Natural killer cell (primary cell): ENCODE measurements around the gene DERL3. TPM values are rescaled to one million over a fixed set of nuclear protein-coding genes. Genes with fewer than 3 reads are reported as not detected.

Experiments used
- ATAC-seq, 3 donors: fragments of 150-1000 bp in 2 of 3; fragments of 200-7000 bp in 1 of 3; cut with Tn5 transposase; 1 replicate in 1 of 3; 2 replicates in 2 of 3; pipeline ENCODE4 v1.10.0; 2021; ENCODE audit warnings: mild to moderate bottlenecking in 2 of 3, moderate library complexity in 2 of 3
- DNase-seq, 2 donors: peaks; one replicate each; pipeline versions ENCODE4 v3.0.0 to v3.0.0-alpha.2; 2013 to 2021; ENCODE audit warnings: mixed read lengths in 1 of 2
- H3K27ac ChIP-seq: one replicate; pipeline ENCODE4 v1.5.1; 2013; ENCODE audit warnings: mild to moderate bottlenecking, low read length
- H3K27me3 ChIP-seq: one replicate; pipeline ENCODE4 v1.6.1; 2013; ENCODE audit warnings: low read length; ENCODE audit not compliant: control insufficient read depth, insufficient read depth
- H3K36me3 ChIP-seq: one replicate; pipeline ENCODE4 v1.6.1; 2013; ENCODE audit warnings: low read length; ENCODE audit not compliant: control insufficient read depth, insufficient read depth
- H3K4me1 ChIP-seq: one replicate; pipeline ENCODE4 v1.6.1; 2013; ENCODE audit warnings: low read length; ENCODE audit not compliant: control insufficient read depth, insufficient read depth
- H3K4me3 ChIP-seq: one replicate; pipeline ENCODE4 v1.5.1; 2013; ENCODE audit warnings: low read length
- H3K9me3 ChIP-seq: one replicate; pipeline ENCODE4 v1.6.1; 2013; ENCODE audit warnings: low read length; ENCODE audit not compliant: control insufficient read depth, insufficient read depth
- H3K27ac Mint-ChIP-seq, 2 donors: one replicate each; pipeline ENCODE4 v1.8.0; 2022; ENCODE audit warnings: mild to moderate bottlenecking in 2 of 2, mixed read lengths in 2 of 2, moderate library complexity in 1 of 2
- H3K27me3 Mint-ChIP-seq, 2 donors: one replicate each; pipeline ENCODE4 v1.8.0; 2022; ENCODE audit warnings: low read depth in 2 of 2, mixed read lengths in 2 of 2
- H3K36me3 Mint-ChIP-seq: one replicate; pipeline ENCODE4 v1.8.0; 2022; ENCODE audit warnings: mixed read lengths
- H3K4me1 Mint-ChIP-seq, 2 donors: one replicate each; pipeline ENCODE4 v1.8.0; 2022; ENCODE audit warnings: mixed read lengths in 2 of 2
- H3K4me3 Mint-ChIP-seq: one replicate; pipeline ENCODE4 v1.8.0; 2022; ENCODE audit warnings: mild to moderate bottlenecking, moderate library complexity, mixed read lengths
- H3K9me3 Mint-ChIP-seq, 2 donors: one replicate each; pipeline ENCODE4 v1.8.0; 2022; ENCODE audit warnings: mixed read lengths in 2 of 2
- CTCF ChIP-seq: fragments of 200-600 bp; IDR thresholded peaks from one replicate; pipeline ENCODE4 v1.8.0; 2022; ENCODE audit warnings: antibody characterized with exemption
- WGBS: methylation state at CpG from one replicate; pipeline ENCODE4 v1.1.7; 2013; ENCODE audit warnings: missing lambda C conversion rate; ENCODE audit not compliant: insufficient coverage; 5-methylcytosine and 5-hydroxymethylcytosine counted together
- intact Hi-C: fragments of 100-400 bp; cut with micrococcal nuclease; formaldehyde crosslinking; loops from one replicate; pipeline ENCODE4 v1.14.2; 2022
- total RNA-seq, 4 donors: library from RNA; stranded (reverse); fragments of 120-200 nt in 1 of 4; gene quantifications; one replicate each; pipeline versions ENCODE4 v1.2.3 to v1.2.4, GENCODE V29; 2013 to 2022

Gene DERL3
- total RNA-seq, 3 donors from 2014 or later (not counting 1 experiment from before 2014, with no cell fraction given), result 0.88 to 24.5 (median 1.3) TPM

DNA sequence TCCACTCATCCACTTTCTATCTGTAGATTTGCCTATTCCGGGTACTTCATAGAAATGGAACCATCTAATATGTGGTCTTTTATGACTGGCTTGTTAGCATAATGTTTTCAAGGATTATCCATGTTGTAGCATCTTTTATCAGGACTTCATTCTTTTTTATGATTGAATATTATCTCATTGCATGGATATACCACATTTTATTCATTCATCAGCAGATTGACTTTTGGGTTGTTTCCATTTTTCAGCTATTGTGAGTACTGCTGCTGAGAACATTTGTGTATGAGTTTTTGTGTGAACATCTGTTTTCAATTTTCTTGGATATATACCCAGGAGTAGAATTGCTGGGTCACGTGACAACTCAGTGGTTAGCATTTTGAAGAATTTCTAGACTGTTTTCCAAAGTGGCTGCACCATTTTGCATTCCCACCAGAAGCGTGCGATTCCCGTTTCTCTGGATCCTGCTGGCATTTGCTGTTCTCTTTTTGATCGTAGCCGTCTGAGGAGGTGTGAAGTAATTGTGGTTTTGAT is 8.9 kb downstream of the DERL3 start:
- WGBS, result 68% methylated on average over 6 of the region's 7 CpGs
- Histone ChIP-seq H3K36me3 (peaks cover 65% of the 10 kb centered on the region), H3K4me1 (no peaks in the 10 kb centered on the region)

GRCh38 chr22:23828800-23829680 is 9.8 kb downstream of the DERL3 start:
- Mint-ChIP-seq H3K27ac (peak overlapping the region in 1 of 2 donors; percentile 73), H3K36me3 (peaks cover under 1% of the 10 kb centered on the region), H3K9me3 (no peaks in the 10 kb centered on the region), H3K4me3 (no peak overlapping the region), H3K4me1 (peaks cover 10 to 14% of the 10 kb centered on the region in 2 donors), H3K27me3 (no peaks in the 10 kb centered on the region)
- no peak overlapping the region for H3K27ac ChIP-seq
- H3K4me3 ChIP-seq, result no peak overlapping the region
- no peak for TF ChIP-seq CTCF
- no peaks in the 10 kb centered on the region for H3K9me3 ChIP-seq
- H3K36me3 ChIP-seq, result peaks cover 70% of the 10 kb centered on the region
- no peaks in the 10 kb centered on the region for H3K27me3 ChIP-seq
- H3K4me1 ChIP-seq, result no peaks in the 10 kb centered on the region
- ATAC-seq, result peak in 1 of 3 donors; percentile 10
- 95% methylated on average over 9 of the region's 10 CpGs for WGBS
- intact Hi-C loops, result no loop called here
- no peak for DNase-seq

More for the DNA sequence above, 8.9 kb downstream of the DERL3 start:
- no peaks in the 10 kb centered on the region for H3K9me3 ChIP-seq
- Mint-ChIP-seq H3K36me3 (no peaks in the 10 kb centered on the region), H3K27me3 (no peaks in the 10 kb centered on the region), H3K27ac (peak overlapping the region in 1 of 2 donors; percentile 5), H3K4me3 (no peak overlapping the region), H3K4me1 (peaks cover 10 to 14% of the 10 kb centered on the region in 2 donors), H3K9me3 (no peaks in the 10 kb centered on the region)
- H3K27me3 ChIP-seq, result no peaks in the 10 kb centered on the region
- no peak for TF ChIP-seq CTCF
- DNase-seq, result no peak
- no peak overlapping the region for H3K4me3 ChIP-seq
- ATAC-seq, result no peak
- no peak overlapping the region for H3K27ac ChIP-seq
- intact Hi-C loops, result no loop called here

GRCh38 chr22:23827351-23827995 is 11.3 kb downstream of the DERL3 start:
- TF ChIP-seq CTCF, result no peak
- Mint-ChIP-seq H3K27ac (no peak overlapping the region), H3K4me3 (no peak overlapping the region), H3K4me1 (peaks cover 13 to 14% of the 10 kb centered on the region in 2 donors), H3K9me3 (no peaks in the 10 kb centered on the region), H3K27me3 (no peaks in the 10 kb centered on the region), H3K36me3 (peaks cover 7% of the 10 kb centered on the region)
- Histone ChIP-seq H3K27ac (no peak overlapping the region), H3K36me3 (peaks cover 78% of the 10 kb centered on the region), H3K4me3 (no peak overlapping the region), H3K9me3 (no peaks in the 10 kb centered on the region), H3K27me3 (no peaks in the 10 kb centered on the region), H3K4me1 (no peaks in the 10 kb centered on the region)
- intact Hi-C loops, result no loop called here
- DNase-seq, result no peak
- 95% methylated on average over 11 of the region's 11 CpGs for WGBS
- ATAC-seq, result no peak
